Esophagus muscularis mucosa (tissue), 4 donors: ENCODE results near the gene OR11H6. TPM values are rescaled to one million over a fixed set of nuclear protein-coding genes. Genes with fewer than 3 reads are reported as not detected.
"Not testable (repeated sequence)": the region's sequence is repeated elsewhere in the genome, so short reads cannot be mapped to it uniquely, and the experiment has no call there.

Experiments used
- DNase-seq: peaks from one replicate; pipeline ENCODE4 v3.0.0-alpha.2; 2017; ENCODE audit errors: extremely low spot score
- H3K27ac ChIP-seq, 4 donors: fragments of 200-600 bp; sonication (generic); replicated peaks in 1 of 4; 1 replicate in 3 of 4; 2 replicates in 1 of 4; pipeline ENCODE4 v1.5.1; 2016 to 2019; ENCODE audit warnings: mild to moderate bottlenecking in 1 of 4
- H3K27me3 ChIP-seq, 4 donors: fragments of 200-600 bp; sonication (generic); one replicate each; pipeline versions ENCODE4 v1.5.1 to v1.6.0; 2016 to 2019
- H3K36me3 ChIP-seq, 4 donors: fragments of 200-600 bp; sonication (generic); one replicate each; pipeline ENCODE4 v1.5.1; 2016 to 2019
- H3K4me1 ChIP-seq, 4 donors: fragments of 200-600 bp; sonication (generic); one replicate each; pipeline ENCODE4 v1.5.1; 2016 to 2019
- H3K4me3 ChIP-seq, 4 donors: fragments of 200-600 bp; sonication (generic); 1 replicate in 2 of 4; 2 replicates in 2 of 4; pipeline ENCODE4 v1.5.1; 2016 to 2019; ENCODE audit warnings: mild to moderate bottlenecking in 4 of 4, moderate library complexity in 1 of 4
- H3K9me3 ChIP-seq, 4 donors: fragments of 200-600 bp; sonication (generic); 1 replicate in 3 of 4; 2 replicates in 1 of 4; pipeline ENCODE4 v1.5.1; 2016 to 2019
- EP300 ChIP-seq: sonication (generic); formaldehyde crosslinking; IDR thresholded peaks from one replicate; pipeline ENCODE4 v1.6.1; 2017; ENCODE audit warnings: antibody characterized with exemption
- POLR2A ChIP-seq: fragments of 450-650 bp; IDR thresholded peaks from one replicate; pipeline ENCODE4 v1.6.1; 2017; ENCODE audit warnings: antibody characterized with exemption, moderate library complexity, mild to moderate bottlenecking, low read depth
- POLR2AphosphoS5 ChIP-seq, 2 donors: sonication (generic); formaldehyde crosslinking; IDR thresholded peaks; one replicate each; pipeline ENCODE4 v1.6.1; 2017; ENCODE audit warnings: antibody characterized with exemption in 2 of 2
- WGBS: methylation state at CpG from one replicate; pipeline ENCODE4 v1.1.5; 2018; 5-methylcytosine and 5-hydroxymethylcytosine counted together
- intact Hi-C: fragments of 100-400 bp; cut with DNase I; formaldehyde crosslinking; loops from one replicate; pipeline ENCODE4 v1.15.1; 2023
- small RNA-seq, 3 donors: library from RNA; depleted of rRNA; stranded (forward); fragments of <200 nt; gene quantifications; one replicate each; pipeline ENCODE3, GENCODE V24; 2016
- total RNA-seq, 4 donors: library from RNA; depleted of rRNA; stranded (reverse); fragments of >200 nt; gene quantifications; one replicate each; pipeline versions ENCODE4 v1.1.0 to v1.2.1, GENCODE V29; 2016
- TF ChIP-seq, protein P1 (sequence below), 3 experiments: fragments of 200-600 bp in 2 of 3; fragments of 450-650 bp in 1 of 3; sonication (generic) in 2 of 3; IDR thresholded peaks; one replicate each; pipeline ENCODE4 v1.5.1; 2017 to 2019; ENCODE audit warnings: antibody characterized with exemption in 3 of 3, mild to moderate bottlenecking in 2 of 3, moderate library complexity in 1 of 3

Gene OR11H6
- total RNA-seq, 4 donors from 2014 or later: not detected

DNA sequence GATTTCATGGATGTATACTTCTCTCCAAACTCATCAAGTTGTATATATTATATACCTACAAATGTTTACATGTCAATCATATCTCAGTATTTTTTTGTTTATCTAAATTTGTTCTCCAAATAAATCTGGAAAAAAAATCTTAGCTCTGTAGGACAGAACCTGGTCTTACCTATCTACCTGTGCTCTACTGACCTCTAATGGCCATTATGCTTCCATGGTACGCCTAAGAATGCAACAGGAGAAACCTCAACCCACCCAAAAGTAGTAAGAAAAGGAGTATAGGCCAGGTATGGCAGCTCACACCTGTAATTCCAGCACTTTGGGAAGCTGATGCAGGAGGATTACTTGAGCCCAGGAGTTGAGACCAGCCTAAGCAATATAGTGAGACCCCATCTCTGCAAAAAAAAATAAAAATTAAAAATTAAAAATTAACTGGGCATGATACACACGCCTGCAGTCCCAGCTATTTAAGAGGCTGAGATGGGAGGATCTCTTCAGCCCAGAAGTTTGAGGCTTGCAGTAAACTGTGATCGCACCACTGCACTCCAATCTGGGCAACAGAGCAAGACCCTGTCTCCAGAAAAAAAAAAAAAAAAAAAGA is 24.2 kb downstream of the OR11H6 start:
- H3K27ac ChIP-seq: no peak overlapping the region
- no peak overlapping the region for H3K4me3 ChIP-seq
- H3K9me3 ChIP-seq: peaks cover 0 to 14% (median 8%) of the 10 kb centered on the region in 4 donors
- TF ChIP-seq, protein P1, sequence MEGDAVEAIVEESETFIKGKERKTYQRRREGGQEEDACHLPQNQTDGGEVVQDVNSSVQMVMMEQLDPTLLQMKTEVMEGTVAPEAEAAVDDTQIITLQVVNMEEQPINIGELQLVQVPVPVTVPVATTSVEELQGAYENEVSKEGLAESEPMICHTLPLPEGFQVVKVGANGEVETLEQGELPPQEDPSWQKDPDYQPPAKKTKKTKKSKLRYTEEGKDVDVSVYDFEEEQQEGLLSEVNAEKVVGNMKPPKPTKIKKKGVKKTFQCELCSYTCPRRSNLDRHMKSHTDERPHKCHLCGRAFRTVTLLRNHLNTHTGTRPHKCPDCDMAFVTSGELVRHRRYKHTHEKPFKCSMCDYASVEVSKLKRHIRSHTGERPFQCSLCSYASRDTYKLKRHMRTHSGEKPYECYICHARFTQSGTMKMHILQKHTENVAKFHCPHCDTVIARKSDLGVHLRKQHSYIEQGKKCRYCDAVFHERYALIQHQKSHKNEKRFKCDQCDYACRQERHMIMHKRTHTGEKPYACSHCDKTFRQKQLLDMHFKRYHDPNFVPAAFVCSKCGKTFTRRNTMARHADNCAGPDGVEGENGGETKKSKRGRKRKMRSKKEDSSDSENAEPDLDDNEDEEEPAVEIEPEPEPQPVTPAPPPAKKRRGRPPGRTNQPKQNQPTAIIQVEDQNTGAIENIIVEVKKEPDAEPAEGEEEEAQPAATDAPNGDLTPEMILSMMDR (IDR thresholded peaks at IDR 0.05): no peak
- TF ChIP-seq EP300 (no peak), POLR2AphosphoS5 (IDR thresholded peaks at IDR 0.05) (no peak), POLR2A (no peak)
- H3K36me3 ChIP-seq: no peaks in the 10 kb centered on the region
- no peaks in the 10 kb centered on the region for H3K4me1 ChIP-seq
- 73% methylated on average over 3 of the region's 3 CpGs for WGBS
- DNase-seq: peak; percentile 42
- intact Hi-C loops: no loop called here
- H3K27me3 ChIP-seq: no peaks in the 10 kb centered on the region

GRCh38 chr14:20262642-20263128 is 39.2 kb downstream of the OR11H6 start:
- intact Hi-C loops: no loop called here
- no peak for TF ChIP-seq POLR2A
- no peak for TF ChIP-seq EP300
- TF ChIP-seq, protein P1 (IDR thresholded peaks at IDR 0.05): no peak
- TF ChIP-seq POLR2AphosphoS5 (IDR thresholded peaks at IDR 0.05): no peak
- WGBS: 53% methylated on average over 3 of the region's 3 CpGs

GRCh38 chr14:20264361-20264760 is 40.9 kb downstream of the OR11H6 start:
- H3K9me3 ChIP-seq, intact Hi-C loops, H3K36me3 ChIP-seq, H3K27ac ChIP-seq, H3K4me1 ChIP-seq, DNase-seq, H3K27me3 ChIP-seq, H3K4me3 ChIP-seq: not testable (repeated sequence)
- WGBS: 95% methylated on average over 5 of the region's 5 CpGs

More at GRCh38 chr14:20262642-20263128, 39.2 kb downstream of the OR11H6 start:
- H3K9me3 ChIP-seq: no peaks in the 10 kb centered on the region
- H3K27ac ChIP-seq: no peak overlapping the region
- no peak for DNase-seq
- H3K4me3 ChIP-seq: no peak overlapping the region
- H3K4me1 ChIP-seq: no peaks in the 10 kb centered on the region
- no peaks in the 10 kb centered on the region for H3K36me3 ChIP-seq
- H3K27me3 ChIP-seq: no peaks in the 10 kb centered on the region

DNA sequence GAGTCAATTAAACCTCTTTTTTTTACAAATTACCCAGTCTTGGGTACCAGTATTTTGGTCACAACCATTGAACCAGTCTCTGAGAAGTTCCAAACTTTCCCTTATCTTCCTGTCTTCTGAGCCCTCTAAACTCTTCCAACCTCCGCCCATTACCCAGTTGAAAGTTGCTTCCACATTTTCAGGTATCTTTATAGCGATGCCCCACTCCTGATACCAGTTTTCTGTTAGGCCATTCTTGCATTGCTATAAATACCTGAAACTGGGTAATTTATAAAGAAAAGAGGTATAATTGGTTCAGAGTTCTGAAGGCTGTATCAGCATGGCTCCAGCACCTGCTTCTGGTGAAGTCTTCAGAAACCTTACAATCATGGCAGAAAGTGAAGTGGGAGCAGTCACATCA is 50.6 kb downstream of the OR11H6 start:
- TF ChIP-seq POLR2A (no peak), POLR2AphosphoS5 (IDR thresholded peaks at IDR 0.05) (no peak), EP300 (no peak)
- TF ChIP-seq, protein P1 (IDR thresholded peaks at IDR 0.05): no peak
- Histone ChIP-seq H3K4me3 (no peak overlapping the region), H3K27me3 (no peaks in the 10 kb centered on the region), H3K9me3 (no peaks in the 10 kb centered on the region), H3K4me1 (no peaks in the 10 kb centered on the region), H3K36me3 (peaks cover 0 to 14% (median 2%) of the 10 kb centered on the region in 4 donors), H3K27ac (no peak overlapping the region)
- intact Hi-C loops: no loop called here
- WGBS: 98% methylated on average over 2 of the region's 2 CpGs
- no peak for DNase-seq

Small RNA genes lying within 50 kb of the gene (small RNA-seq; reads per million reads assigned to genes)
- gene GTF2IP22: 0 reads per million in 3 donors

Other genes with a start within 250 kb of the OR11H6 start
- not detected for gene OR4K15, start 248.1 kb upstream of the OR11H6 start, total RNA-seq
- not detected for gene OR4Q2, start 221.5 kb upstream of the OR11H6 start, total RNA-seq
- gene OR4K14, start 204.4 kb upstream of the OR11H6 start, total RNA-seq: not detected
- not detected for gene OR4K13, start 187.7 kb upstream of the OR11H6 start, total RNA-seq
- not detected for gene OR4L1, start 163.7 kb upstream of the OR11H6 start, total RNA-seq
- not detected for gene OR4K17, start 113.0 kb upstream of the OR11H6 start, total RNA-seq
- gene OR4N5, start 84.9 kb upstream of the OR11H6 start, total RNA-seq: not detected
- not detected for gene OR11G2, start 32.8 kb upstream of the OR11H6 start, total RNA-seq
- gene OR11H7, start 5.3 kb downstream of the OR11H6 start, total RNA-seq: not detected
- gene OR11H4, start 15.6 kb downstream of the OR11H6 start, total RNA-seq: not detected
- gene TTC5, start 82.2 kb downstream of the OR11H6 start, total RNA-seq: 1 to 10 TPM; 5.5 to 8.6 (median 6.5) TPM
- 10 to 100 TPM; 31.8 to 60.6 (median 42.0) TPM for gene CCNB1IP1, start 109.6 kb downstream of the OR11H6 start, total RNA-seq
- gene PARP2, start 119.9 kb downstream of the OR11H6 start, total RNA-seq: 10 to 100 TPM in 2 of 4 donors, 1 to 10 TPM in 2; 5.8 to 17.4 (median 8.9) TPM
- 10 to 100 TPM; 17.2 to 28.8 (median 22.9) TPM for gene TEP1, start 189.8 kb downstream of the OR11H6 start, total RNA-seq
- under 1 TPM; 0.50 to 0.92 (median 0.77) TPM for gene KLHL33, start 212.5 kb downstream of the OR11H6 start, total RNA-seq
- 10 to 100 TPM; 23.5 to 36.8 (median 24.8) TPM for gene OSGEP, start 231.1 kb downstream of the OR11H6 start, total RNA-seq
- 100 to 1,000 TPM; 101 to 105 (median 104) TPM for gene APEX1, start 231.5 kb downstream of the OR11H6 start, total RNA-seq
- gene PIP4P1, start 237.7 kb downstream of the OR11H6 start, total RNA-seq: 10 to 100 TPM; 18.7 to 27.9 (median 24.5) TPM
- 10 to 100 TPM in 3 of 4 donors, 1 to 10 TPM in 1; 4.2 to 85.2 (median 14.2) TPM for gene PNP, start 245.7 kb downstream of the OR11H6 start, total RNA-seq